Ovary (tissue), 3 donors: ENCODE results near the gene PPIL4.

Source experiments
- CTCF ChIP-seq, 3 donors: fragments of 450-650 bp in 2 of 3; fragments of 200-600 bp in 1 of 3; IDR thresholded peaks; one replicate each; pipeline versions ENCODE4 v1.5.1 to v1.8.0; 2016 to 2022; ENCODE audit warnings: antibody characterized with exemption in 3 of 3, mild to moderate bottlenecking in 1 of 3
- POLR2A ChIP-seq: fragments of 450-650 bp; IDR thresholded peaks from one replicate; pipeline ENCODE4 v1.6.1; 2017; ENCODE audit warnings: antibody characterized with exemption, mild to moderate bottlenecking, moderate library complexity
- donor health status: DM: no; HTN: no; CAD: no.

- TF ChIP-seq CTCF (IDR thresholded peaks at IDR 0.05), result no peak
- no peak for TF ChIP-seq POLR2A
These were observed 89.4 kb downstream of the PPIL4 start for GRCh38 chr6:149456311-149457021.
